Muscle layer of duodenum (tissue), 2 donors: ENCODE data around the gene CNPPD1.

ENCODE experiments used
- H3K27ac ChIP-seq: one replicate; pipeline ENCODE4 v1.7.0; 2013; ENCODE audit warnings: mild to moderate bottlenecking, low read length
- H3K27me3 ChIP-seq: one replicate; pipeline ENCODE4 v1.7.0; 2013; ENCODE audit warnings: low read depth, mild to moderate bottlenecking, control low read depth, low read length
- H3K36me3 ChIP-seq, 2 donors: one replicate each; pipeline ENCODE4 v1.7.0; 2013; ENCODE audit warnings: low read length in 2 of 2, control low read depth in 1 of 2, mild to moderate bottlenecking in 1 of 2; ENCODE audit not compliant: insufficient read depth in 2 of 2, control insufficient read depth in 1 of 2
- H3K4me1 ChIP-seq, 2 donors: one replicate each; pipeline ENCODE4 v1.7.0; 2013; ENCODE audit warnings: low read length in 2 of 2, mild to moderate bottlenecking in 2 of 2, control low read depth in 1 of 2, moderate library complexity in 1 of 2; ENCODE audit not compliant: insufficient read depth in 2 of 2, control insufficient read depth in 1 of 2
- H3K4me3 ChIP-seq, 2 donors: one replicate each; pipeline ENCODE4 v1.7.0; 2013; ENCODE audit warnings: low read length in 2 of 2, low read depth in 1 of 2, mild to moderate bottlenecking in 1 of 2
- H3K9me3 ChIP-seq, 2 donors: one replicate each; pipeline ENCODE4 v1.7.0; 2013; ENCODE audit warnings: low read length in 2 of 2, control low read depth in 1 of 2, mild to moderate bottlenecking in 1 of 2; ENCODE audit not compliant: control insufficient read depth in 1 of 2
- donor health status: healthy.

The CNPPD1 gene

GRCh38 chr2:219186754-219187456 lies 10.2 kb upstream of the CNPPD1 start:
- peaks cover 0 to 4% of the 10 kb centered on the region in 2 donors for H3K4me1 ChIP-seq
- H3K27me3 ChIP-seq: no peaks in the 10 kb centered on the region
- no peaks in the 10 kb centered on the region for H3K9me3 ChIP-seq
- no peak overlapping the region for H3K4me3 ChIP-seq
- peaks cover 32 to 35% of the 10 kb centered on the region in 2 donors for H3K36me3 ChIP-seq
- H3K27ac ChIP-seq: no peak overlapping the region

- H3K4me3 ChIP-seq: no peak overlapping the region
- peaks cover 49 to 61% of the 10 kb centered on the region in 2 donors for H3K36me3 ChIP-seq
- no peaks in the 10 kb centered on the region for H3K27me3 ChIP-seq
- H3K27ac ChIP-seq: no peak overlapping the region
- peaks cover 7 to 13% of the 10 kb centered on the region in 2 donors for H3K4me1 ChIP-seq
- H3K9me3 ChIP-seq: no peaks in the 10 kb centered on the region
Observed at GRCh38 chr2:219184121-219184520, 7.4 kb upstream of the CNPPD1 start.

GRCh38 chr2:219183151-219183772 lies 6.5 kb upstream of the CNPPD1 start:
- no peak overlapping the region for H3K4me3 ChIP-seq
- H3K27me3 ChIP-seq: no peaks in the 10 kb centered on the region
- peaks cover 49 to 61% of the 10 kb centered on the region in 2 donors for H3K36me3 ChIP-seq
- peaks cover 12 to 21% of the 10 kb centered on the region in 2 donors for H3K4me1 ChIP-seq
- no peak overlapping the region for H3K27ac ChIP-seq
- no peaks in the 10 kb centered on the region for H3K9me3 ChIP-seq

- peaks cover 49 to 61% of the 10 kb centered on the region in 2 donors for H3K36me3 ChIP-seq
- H3K27ac ChIP-seq: no peak overlapping the region
- H3K4me3 ChIP-seq: no peak overlapping the region
- H3K4me1 ChIP-seq: peaks cover 12 to 21% of the 10 kb centered on the region in 2 donors
- no peaks in the 10 kb centered on the region for H3K27me3 ChIP-seq
- no peaks in the 10 kb centered on the region for H3K9me3 ChIP-seq
Observed at GRCh38 chr2:219182331-219183150, 5.8 kb upstream of the CNPPD1 start.

- no peak overlapping the region for H3K4me3 ChIP-seq
- H3K36me3 ChIP-seq: peaks cover 49 to 61% of the 10 kb centered on the region in 2 donors
- H3K27ac ChIP-seq: no peak overlapping the region
- H3K27me3 ChIP-seq: no peaks in the 10 kb centered on the region
- H3K9me3 ChIP-seq: no peaks in the 10 kb centered on the region
- H3K4me1 ChIP-seq: peaks cover 12 to 21% of the 10 kb centered on the region in 2 donors
Observed at GRCh38 chr2:219181531-219181930, 4.8 kb upstream of the CNPPD1 start.

- Histone ChIP-seq H3K27me3 (no peaks in the 10 kb centered on the region), H3K9me3 (no peaks in the 10 kb centered on the region), H3K4me3 (no peak overlapping the region), H3K4me1 (peaks cover 13 to 23% of the 10 kb centered on the region in 2 donors), H3K36me3 (peaks cover 49 to 61% of the 10 kb centered on the region in 2 donors), H3K27ac (no peak overlapping the region)
Observed at GRCh38 chr2:219180961-219181360, 4.2 kb upstream of the CNPPD1 start.

GRCh38 chr2:219179601-219180465 lies 3.1 kb upstream of the CNPPD1 start:
- Histone ChIP-seq H3K27me3 (no peaks in the 10 kb centered on the region), H3K4me1 (peaks cover 19 to 30% of the 10 kb centered on the region in 2 donors), H3K9me3 (no peaks in the 10 kb centered on the region), H3K36me3 (peaks cover 43 to 55% of the 10 kb centered on the region in 2 donors), H3K27ac (no peak overlapping the region), H3K4me3 (peak overlapping the region in 1 of 2 donors; percentile 88)

GRCh38 chr2:219178377-219179175 lies 1.9 kb upstream of the CNPPD1 start:
- Histone ChIP-seq H3K27ac (peak overlapping the region; percentile 14), H3K27me3 (no peaks in the 10 kb centered on the region), H3K4me3 (peak overlapping the region; percentile 74 to 88), H3K4me1 (peaks cover 19 to 36% of the 10 kb centered on the region in 2 donors), H3K36me3 (peaks cover 47 to 57% of the 10 kb centered on the region in 2 donors), H3K9me3 (no peaks in the 10 kb centered on the region)

- peak within 1 kb of the TSS; percentile 88 to 89 for H3K4me3 ChIP-seq
- H3K27me3 ChIP-seq: no peaks in the 10 kb centered on the region
- peaks cover 46 to 55% of the 10 kb centered on the region in 2 donors for H3K36me3 ChIP-seq
- H3K9me3 ChIP-seq: no peaks in the 10 kb centered on the region
- H3K4me1 ChIP-seq: peaks cover 19 to 33% of the 10 kb centered on the region in 2 donors
- peak within 1 kb of the TSS; percentile 100 for H3K27ac ChIP-seq
Observed at GRCh38 chr2:219177552-219178376, 1.0 kb upstream of the CNPPD1 start, which contains the start of gene RETREG2. Gene RETREG2 (plus strand): TSS chr2:219178275. CDS start chr2:219178353, 78 bp downstream.
